Ovary (tissue), 9 donors: ENCODE data around the gene ANKRD33B. TPM values are rescaled to one million over a fixed set of nuclear protein-coding genes. Genes with fewer than 3 reads are reported as not detected.

Experiments used
- DNase-seq, 5 donors: peaks; one replicate each; pipeline ENCODE4 v3.0.0-alpha.2; 2019 to 2020
- H3K27ac ChIP-seq, 2 donors: fragments of 200-600 bp; one replicate each; pipeline versions ENCODE4 v1.5.1 to v1.8.0; 2019 to 2022
- H3K27me3 ChIP-seq: fragments of 200-600 bp; one replicate; pipeline ENCODE4 v1.8.0; 2022
- H3K36me3 ChIP-seq: fragments of 200-600 bp; sonication (generic); one replicate; pipeline ENCODE4 v1.5.1; 2019
- H3K4me1 ChIP-seq: one replicate; pipeline ENCODE4 v1.8.1; 2013; ENCODE audit warnings: mild to moderate bottlenecking, moderate library complexity; ENCODE audit not compliant: insufficient read depth
- H3K4me3 ChIP-seq: fragments of 200-600 bp; sonication (generic); one replicate; pipeline ENCODE4 v1.5.1; 2017
- H3K9me3 ChIP-seq, 2 donors: fragments of 200-600 bp in 1 of 2; sonication (generic) in 1 of 2; one replicate each; pipeline versions ENCODE4 v1.5.1 to v1.8.1; 2013 to 2019; ENCODE audit warnings: mild to moderate bottlenecking in 1 of 2, moderate library complexity in 1 of 2
- CTCF ChIP-seq, 3 donors: fragments of 450-650 bp in 2 of 3; fragments of 200-600 bp in 1 of 3; IDR thresholded peaks; one replicate each; pipeline versions ENCODE4 v1.5.1 to v1.8.0; 2016 to 2022; ENCODE audit warnings: antibody characterized with exemption in 3 of 3, mild to moderate bottlenecking in 1 of 3
- EP300 ChIP-seq: sonication (generic); formaldehyde crosslinking; IDR thresholded peaks from one replicate; pipeline ENCODE4 v1.6.1; 2017; ENCODE audit warnings: antibody characterized with exemption
- POLR2A ChIP-seq: fragments of 450-650 bp; IDR thresholded peaks from one replicate; pipeline ENCODE4 v1.6.1; 2017; ENCODE audit warnings: antibody characterized with exemption, mild to moderate bottlenecking, moderate library complexity
- WGBS, 3 donors: extraction: QIAGEN DNeasy Blood & Tissue Kit in 1 of 3; methylation state at CpG; one replicate each; pipeline versions ENCODE4 v1.1.5 to v1.1.7; 2013 to 2017; 5-methylcytosine and 5-hydroxymethylcytosine counted together
- intact Hi-C, 4 donors: fragments of 100-400 bp; cut with DNase I; formaldehyde crosslinking; loops; one replicate each; pipeline versions ENCODE4 v1.11.0 to v1.15.1; 2022 to 2023
- polyA plus RNA-seq, 2 donors: library from polyadenylated mRNA; stranded (reverse); fragments of 200-250 nt in 1 of 2; fragments of 350-450 nt in 1 of 2; fragmentation: Illumina TruSeq in 1 of 2; extraction: RNeasy Lipid Tissue Mini Kit (QIAGEN cat#74804) in 1 of 2; gene quantifications; one replicate each; pipeline ENCODE4 v1.2.3, GENCODE V29; 2013 to 2014
- total RNA-seq, 7 donors: library from RNA; depleted of rRNA in 2 of 7; stranded (reverse); fragments of >200 nt in 2 of 7; fragmentation: NEBNext Ultra II Directional in 3 of 7; extraction: Animal tissue kit (Norgen Biotek cat#: 25700) in 3 of 7; gene quantifications; one replicate each; pipeline versions ENCODE4 v1.1.0 to v1.2.4, GENCODE V29; 2016 to 2023
- donor health status: DM: no; HTN: no; CAD: no; lungs with moderate emphysema.
- donor health status: DM: no; HTN: no; CAD: no.
- donor health status: Bipolar disorder and iron deficiency.
- donor health status: DM: yes; HTN: yes; CAD: no.
- donor health status: DM: no; HTN: no; CAD: no.
- donor health status: DM: yes; HTN: yes; CAD: no.

The ANKRD33B gene
- total and polyA plus RNA-seq, 9 donors = 0.65 to 13.3 (median 1.9) TPM

DNA sequence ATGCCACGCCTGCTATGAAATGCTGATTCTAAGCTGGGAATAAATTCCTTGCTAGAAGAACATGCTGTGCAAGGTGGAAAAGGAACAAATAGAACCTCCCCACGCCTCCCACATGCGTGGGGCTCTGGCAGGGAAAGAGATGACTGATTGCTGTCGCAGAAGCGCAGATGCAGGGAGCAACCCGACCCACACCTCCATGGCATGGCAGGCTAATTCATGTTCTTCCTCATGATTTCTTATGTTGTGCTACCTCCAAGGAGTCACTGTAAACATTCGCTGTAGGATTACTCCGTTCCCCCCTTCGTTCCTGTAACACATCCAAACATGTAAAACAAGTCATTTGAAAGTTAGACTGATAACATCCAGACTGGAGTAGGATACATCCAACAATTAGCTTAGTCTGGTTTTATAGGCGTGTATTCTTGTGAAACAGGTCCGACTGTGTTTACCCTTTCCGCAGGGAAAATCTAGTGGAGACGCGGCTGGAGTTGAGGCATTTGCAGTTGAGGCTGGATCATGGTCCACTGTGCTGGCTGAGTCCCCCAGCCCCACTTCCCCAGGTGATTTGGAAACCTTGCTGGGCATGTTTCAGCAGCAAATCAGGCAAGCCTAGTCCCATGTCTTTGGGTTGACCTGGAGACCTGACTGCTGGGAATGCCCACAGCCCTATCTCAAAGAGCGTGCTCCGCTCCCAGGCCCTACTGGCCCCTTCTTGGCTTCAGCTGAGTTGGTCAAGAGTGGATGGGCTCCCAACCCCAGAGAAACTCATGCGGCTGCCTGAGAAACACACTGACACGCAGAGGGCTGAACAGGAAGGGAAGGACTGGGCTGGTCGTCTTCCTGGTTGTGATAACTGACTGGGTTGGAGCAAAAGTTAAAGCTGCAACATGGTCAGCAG lies 24.8 kb upstream of the ANKRD33B start:
- 58 to 65% (median 65%) methylated on average over 19 of the region's 19 CpGs for WGBS, 3 donors
- no peak for DNase-seq
- Histone ChIP-seq H3K4me1 (no peaks in the 10 kb centered on the region), H3K36me3 (no peaks in the 10 kb centered on the region), H3K27me3 (no peaks in the 10 kb centered on the region), H3K9me3 (no peaks in the 10 kb centered on the region), H3K27ac (no peak overlapping the region), H3K4me3 (no peak overlapping the region)
- intact Hi-C loops = no loop called here
- TF ChIP-seq POLR2A = no peak
- no peak for TF ChIP-seq EP300
- no peak for TF ChIP-seq CTCF (IDR thresholded peaks at IDR 0.05)

DNA sequence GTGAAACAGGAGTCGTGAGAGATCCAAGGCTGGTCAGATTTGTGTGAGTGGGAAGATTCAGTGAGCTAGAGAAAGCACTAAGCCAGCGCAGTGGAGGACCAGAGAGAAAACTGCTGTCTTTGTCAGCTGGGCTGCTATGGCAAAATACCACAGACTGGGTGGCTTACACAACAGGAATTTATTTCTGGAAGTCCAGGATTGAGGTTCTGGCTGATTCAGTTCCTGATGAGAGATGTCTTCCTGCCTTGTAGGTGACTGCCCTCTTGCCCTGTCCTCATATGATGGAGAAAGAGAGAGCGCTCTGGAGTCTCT lies 24.2 kb upstream of the ANKRD33B start:
- DNase-seq = no peak
- no peaks in the 10 kb centered on the region for H3K4me1 ChIP-seq
- no peaks in the 10 kb centered on the region for H3K36me3 ChIP-seq
- WGBS, 3 donors = 79 to 86% (median 82%) methylated on average over 3 of the region's 3 CpGs
- no peaks in the 10 kb centered on the region for H3K9me3 ChIP-seq
- H3K27ac ChIP-seq = no peak overlapping the region
- no peak for TF ChIP-seq EP300
- TF ChIP-seq CTCF (IDR thresholded peaks at IDR 0.05) = no peak
- no peak for TF ChIP-seq POLR2A
- no peak overlapping the region for H3K4me3 ChIP-seq
- H3K27me3 ChIP-seq = no peaks in the 10 kb centered on the region
- intact Hi-C loops = no loop called here

GRCh38 chr5:10540036-10540544 lies 23.8 kb upstream of the ANKRD33B start:
- Histone ChIP-seq H3K4me3 (no peak overlapping the region), H3K27me3 (no peaks in the 10 kb centered on the region), H3K4me1 (no peaks in the 10 kb centered on the region), H3K36me3 (no peaks in the 10 kb centered on the region), H3K27ac (no peak overlapping the region), H3K9me3 (no peaks in the 10 kb centered on the region)
- TF ChIP-seq CTCF (IDR thresholded peaks at IDR 0.05) (no peak), POLR2A (no peak), EP300 (no peak)
- intact Hi-C loops = no loop called here
- DNase-seq = no peak
- WGBS, 3 donors = 78 to 80% (median 79%) methylated on average over 11 of the region's 11 CpGs

DNA sequence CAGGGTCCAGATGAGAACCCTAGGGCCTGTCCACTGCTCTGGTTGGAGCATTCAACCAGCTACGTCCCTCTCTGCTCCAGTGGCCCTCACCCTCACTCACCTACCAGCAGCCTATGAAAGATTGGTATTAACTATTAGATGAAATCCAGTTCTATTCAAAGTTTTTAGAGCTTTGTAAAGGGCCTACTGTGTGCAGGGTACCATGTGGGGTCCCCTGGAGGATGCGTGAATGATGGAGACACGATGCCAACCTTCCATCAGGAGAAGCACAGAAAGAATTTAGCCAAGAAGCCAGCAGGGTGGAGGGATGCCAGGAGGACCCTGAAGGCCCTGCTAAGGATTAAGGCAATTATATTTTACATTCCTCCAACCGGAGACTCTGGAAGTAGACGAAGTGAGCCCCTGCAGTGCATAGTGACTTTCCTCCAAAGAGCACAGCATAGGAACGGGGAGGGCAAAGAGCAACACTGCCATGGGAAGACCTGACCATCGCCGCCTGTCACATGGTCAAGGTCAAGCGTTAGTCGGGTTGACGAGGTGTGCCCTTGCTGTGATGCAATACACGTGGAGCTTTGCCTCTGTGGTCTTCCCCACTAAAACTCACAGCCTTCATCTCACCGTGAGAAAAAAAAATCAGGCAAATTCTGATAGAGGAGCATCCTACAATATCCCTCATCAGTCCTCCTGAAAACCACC lies 22.8 kb upstream of the ANKRD33B start:
- H3K27ac ChIP-seq = no peak overlapping the region
- intact Hi-C loops = no loop called here
- no peaks in the 10 kb centered on the region for H3K36me3 ChIP-seq
- no peaks in the 10 kb centered on the region for H3K27me3 ChIP-seq
- no peak for TF ChIP-seq POLR2A
- no peaks in the 10 kb centered on the region for H3K9me3 ChIP-seq
- WGBS, 3 donors = 76 to 80% (median 79%) methylated on average over 13 of the region's 13 CpGs
- H3K4me3 ChIP-seq = no peak overlapping the region
- no peaks in the 10 kb centered on the region for H3K4me1 ChIP-seq
- no peak for DNase-seq
